GM19452 (cell line): ENCODE data around the gene CDH8.
"Not testable (repeated sequence)": the region's sequence is repeated elsewhere in the genome, so short reads cannot be mapped to it uniquely, and the experiment has no call there.

Experiments used
- ATAC-seq: cut with Tn5 transposase; IDR thresholded peaks from one replicate; pipeline ENCODE4 v1.9.1; 2021; ENCODE audit not compliant: unreplicated experiment

CDH8 gene

DNA sequence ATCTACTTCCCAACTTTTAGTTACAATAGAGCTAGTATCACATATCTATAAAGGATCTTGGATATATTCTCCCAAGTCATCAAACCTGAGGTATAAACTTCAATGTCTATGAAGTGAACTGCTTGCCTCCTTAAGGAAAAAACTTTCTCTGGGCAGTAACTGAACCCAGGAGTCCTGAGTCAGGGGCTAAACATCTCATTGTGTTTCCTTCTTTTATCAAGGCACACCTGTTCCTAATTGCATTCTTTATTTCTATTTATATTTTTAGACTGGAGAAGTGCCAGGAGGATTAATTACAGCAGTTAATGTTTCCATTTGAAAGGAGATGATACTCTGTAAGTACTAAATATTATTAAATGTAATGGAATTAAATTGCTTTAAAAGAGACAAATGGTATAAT lies 98.6 kb downstream of the CDH8 start:
- ATAC-seq: no peak

GRCh38 chr16:61936522-61936921 lies 99.7 kb downstream of the CDH8 start:
- ATAC-seq: no peak

- no peak for ATAC-seq
Measured at GRCh38 chr16:61934601-61935000, 101.6 kb downstream of the CDH8 start.

GRCh38 chr16:61929776-61930175 lies 106.5 kb downstream of the CDH8 start:
- ATAC-seq: no peak

DNA sequence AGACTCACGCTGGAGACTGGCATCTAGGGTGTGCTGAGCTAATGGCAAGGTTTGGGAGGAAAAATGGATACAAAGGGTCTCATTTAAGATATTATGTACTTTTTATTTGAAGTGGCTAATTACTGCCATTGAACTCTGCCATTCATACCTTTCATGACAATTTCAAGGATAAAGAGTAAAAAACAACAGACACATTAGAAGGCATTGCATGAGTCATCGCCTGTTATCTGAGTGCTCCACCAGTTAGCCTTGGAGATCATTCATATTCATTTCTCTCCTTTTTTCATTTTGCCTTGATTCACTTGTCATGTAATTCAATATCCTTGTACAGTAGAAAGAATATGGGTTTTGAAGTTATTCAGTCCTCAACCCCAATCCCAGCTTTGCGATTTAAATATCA lies 109.5 kb downstream of the CDH8 start:
- no peak for ATAC-seq

GRCh38 chr16:61923629-61924028 lies 112.6 kb downstream of the CDH8 start:
- no peak for ATAC-seq

DNA sequence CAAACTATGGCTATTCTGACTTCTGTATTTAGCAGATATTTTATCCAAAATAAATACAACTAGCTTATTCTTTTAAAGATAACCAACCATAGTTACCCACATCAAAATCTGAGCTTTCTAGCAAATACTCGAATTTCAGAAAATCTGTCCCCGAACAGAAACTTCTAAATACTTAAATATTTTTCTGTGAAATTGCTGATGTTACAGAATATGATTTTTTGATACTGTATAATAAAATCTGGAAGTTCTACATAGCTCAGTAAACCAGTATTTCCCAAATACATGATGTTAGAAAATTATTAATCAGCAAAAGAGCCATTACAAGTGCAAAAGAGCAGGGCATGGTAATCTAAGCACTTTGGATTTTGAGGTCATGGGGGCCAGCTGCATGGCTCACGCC lies 114.9 kb downstream of the CDH8 start:
- ATAC-seq: no peak

GRCh38 chr16:61917865-61918826 lies 118.1 kb downstream of the CDH8 start:
- not testable (repeated sequence) for ATAC-seq

DNA sequence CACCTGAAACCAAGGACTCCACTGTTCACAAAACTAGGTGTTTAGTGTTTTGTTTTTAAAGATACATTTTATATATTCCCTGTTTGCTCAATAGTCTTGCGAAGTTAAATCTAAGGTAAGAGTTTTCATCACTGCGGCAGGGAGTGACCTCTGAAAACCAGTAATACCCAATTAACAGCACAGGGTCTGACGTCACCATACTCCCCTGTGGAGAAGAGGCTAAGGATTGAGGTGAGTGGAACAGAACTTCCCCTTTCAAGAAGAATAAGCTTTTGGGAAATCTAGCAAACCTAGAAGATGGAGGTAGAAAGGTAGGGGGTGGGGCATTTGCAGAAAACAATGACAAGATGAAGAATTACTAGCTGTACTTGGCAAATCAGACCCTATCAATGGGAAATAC lies 120.7 kb downstream of the CDH8 start:
- ATAC-seq: no peak

DNA sequence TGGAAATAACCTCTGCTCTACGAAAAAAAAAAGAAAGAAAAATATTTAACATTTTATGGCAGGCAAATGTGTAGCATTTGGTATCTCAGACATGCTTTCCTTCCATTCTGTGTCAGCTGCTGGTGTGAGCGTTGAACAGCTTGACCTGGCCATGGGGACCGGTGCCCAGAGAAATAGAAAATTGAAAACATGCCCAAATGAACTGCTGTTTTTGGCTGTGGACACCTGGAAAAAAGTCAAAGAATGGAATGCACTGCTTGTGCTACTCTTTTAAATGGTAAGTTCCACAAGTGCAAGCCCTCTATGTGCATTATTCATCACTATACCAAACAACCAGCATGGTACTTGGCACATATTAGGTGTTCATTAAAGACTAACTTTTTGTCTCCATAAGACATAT lies 127.2 kb downstream of the CDH8 start:
- no peak for ATAC-seq

- no peak for ATAC-seq
Measured at GRCh38 chr16:61908426-61908825, 127.8 kb downstream of the CDH8 start.

GRCh38 chr16:61901689-61902088 lies 134.5 kb downstream of the CDH8 start:
- ATAC-seq: no peak

- no peak for ATAC-seq
Measured at GRCh38 chr16:61900482-61900881, 135.8 kb downstream of the CDH8 start.

DNA sequence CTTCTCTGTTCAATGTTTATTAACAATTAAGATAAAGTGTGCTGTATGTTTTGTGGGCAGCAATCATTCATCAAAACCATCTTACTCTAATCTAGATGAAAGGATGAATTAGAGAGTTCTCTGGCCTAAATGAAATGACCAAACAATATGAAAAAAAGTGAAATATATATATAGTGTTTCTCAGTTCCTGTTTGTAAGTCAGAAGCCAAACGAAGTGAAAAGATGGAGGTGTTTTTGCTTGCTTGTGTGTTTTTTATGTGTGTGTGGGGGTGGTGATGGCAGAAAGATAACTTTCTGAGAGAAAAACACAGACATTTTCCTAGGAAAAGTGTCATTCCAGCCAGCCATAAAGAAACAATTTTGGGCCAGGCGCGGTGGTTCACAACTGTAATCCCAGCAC lies 138.6 kb downstream of the CDH8 start:
- ATAC-seq: no peak

DNA sequence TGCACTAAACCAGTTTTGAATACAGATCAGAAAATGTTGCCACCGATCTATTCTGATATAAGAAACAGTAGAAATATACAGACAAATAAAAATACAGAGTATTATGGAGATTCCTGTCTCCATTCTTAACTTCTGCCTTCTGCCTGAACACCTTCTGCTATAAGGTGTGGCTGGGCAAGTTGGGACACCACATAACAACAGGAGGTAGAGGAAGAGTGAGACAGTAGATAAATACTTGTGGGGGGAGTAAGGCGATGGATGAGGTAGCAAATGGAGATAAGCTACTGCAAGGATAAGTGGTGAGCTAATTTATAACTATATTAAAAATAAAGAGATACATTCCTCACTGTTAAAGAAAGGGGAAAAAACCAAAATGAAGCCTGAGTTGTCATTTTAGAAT lies 143.7 kb downstream of the CDH8 start:
- no peak for ATAC-seq

DNA sequence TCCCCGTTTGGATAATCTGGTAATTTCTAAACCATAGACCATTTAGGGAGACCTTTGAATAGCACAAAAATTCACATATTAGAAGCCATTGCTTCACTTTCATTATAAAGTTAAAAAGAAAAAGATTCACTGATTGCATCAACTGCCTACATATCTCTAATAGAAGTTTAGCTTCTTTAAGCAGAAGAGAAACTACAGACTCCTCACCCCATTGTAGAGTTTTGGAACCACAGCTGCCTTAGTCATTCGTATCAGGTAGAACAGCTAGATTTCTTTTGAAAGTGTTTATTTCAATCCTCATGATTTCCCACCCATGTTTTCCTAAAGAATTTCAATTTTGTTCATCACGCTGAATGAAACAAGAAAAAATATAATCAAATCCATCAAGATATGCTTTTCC lies 144.8 kb downstream of the CDH8 start:
- no peak for ATAC-seq

DNA sequence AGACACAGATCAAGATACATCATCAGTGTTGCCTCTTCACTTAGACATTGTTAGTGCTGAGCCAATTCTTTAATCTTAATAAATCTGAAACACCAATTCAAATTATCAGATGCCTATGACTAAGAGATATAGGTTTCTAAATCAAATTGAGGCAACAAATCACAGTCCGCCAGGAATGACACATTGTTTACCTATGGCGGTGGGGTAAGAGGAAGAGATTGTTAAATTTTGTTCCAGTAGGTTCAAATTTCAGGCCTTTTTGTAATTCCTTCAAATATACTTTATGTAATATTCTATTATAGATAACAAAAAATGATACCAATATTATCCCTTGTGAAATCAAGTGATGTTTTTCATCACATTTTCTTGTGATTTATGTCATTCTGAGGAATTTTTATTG lies 145.9 kb downstream of the CDH8 start:
- ATAC-seq: no peak

DNA sequence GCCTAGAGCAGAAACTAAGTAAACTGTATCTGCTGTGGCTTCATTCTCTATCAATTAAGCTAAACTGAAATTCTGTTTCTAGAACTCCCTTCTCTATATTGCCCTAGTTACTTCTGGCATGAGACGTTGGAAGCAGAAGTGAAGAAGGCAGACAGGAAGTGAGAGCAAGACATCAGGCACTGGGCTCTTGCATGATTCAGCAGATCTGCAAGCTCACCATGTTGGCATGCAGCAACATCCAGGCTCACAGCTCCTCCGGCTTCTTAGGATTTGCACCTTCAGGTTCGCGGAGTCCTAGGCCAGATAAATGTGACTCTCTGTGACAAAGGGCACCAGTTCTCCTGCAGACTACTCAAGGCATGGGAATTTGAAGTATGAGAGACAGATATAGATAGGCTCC lies 148.3 kb downstream of the CDH8 start:
- no peak for ATAC-seq

DNA sequence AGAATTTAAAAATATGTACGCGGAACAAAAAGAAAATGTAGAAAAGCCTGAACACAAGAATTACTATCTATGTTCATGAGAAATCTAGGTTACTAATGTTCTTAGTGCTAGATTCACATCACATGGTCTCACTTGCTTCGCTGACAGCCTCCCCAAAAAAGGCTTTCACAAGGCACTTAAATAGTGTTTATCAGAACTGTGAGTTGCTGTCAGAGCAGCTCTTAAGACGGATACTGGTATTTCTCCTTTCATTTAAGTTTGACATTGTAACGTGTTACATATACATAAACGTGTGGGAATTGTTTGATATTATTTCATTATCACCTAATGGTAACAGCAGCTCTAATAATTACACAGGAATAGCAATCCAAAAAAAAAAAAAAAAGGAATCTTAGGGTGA lies 150.9 kb downstream of the CDH8 start:
- ATAC-seq: no peak

- no peak for ATAC-seq
Measured at GRCh38 chr16:61879306-61879705, 156.9 kb downstream of the CDH8 start.

GRCh38 chr16:61877436-61877835 lies 158.8 kb downstream of the CDH8 start:
- ATAC-seq: no peak

- no peak for ATAC-seq
Measured at GRCh38 chr16:61872778-61873119, 163.5 kb downstream of the CDH8 start.
